Activated gamma-delta T cell treated with anti-CD3 and anti-CD28 coated beads, Interleukin-2, amount 50 U/mL, for 16 hours (primary cell): Measurements from ENCODE around the gene OR2H1.

Experiments
- DNase-seq: peaks from one replicate; pipeline ENCODE4 v3.0.0-alpha.2; 2020; ENCODE audit warnings: low read depth

Gene OR2H1

DNA sequence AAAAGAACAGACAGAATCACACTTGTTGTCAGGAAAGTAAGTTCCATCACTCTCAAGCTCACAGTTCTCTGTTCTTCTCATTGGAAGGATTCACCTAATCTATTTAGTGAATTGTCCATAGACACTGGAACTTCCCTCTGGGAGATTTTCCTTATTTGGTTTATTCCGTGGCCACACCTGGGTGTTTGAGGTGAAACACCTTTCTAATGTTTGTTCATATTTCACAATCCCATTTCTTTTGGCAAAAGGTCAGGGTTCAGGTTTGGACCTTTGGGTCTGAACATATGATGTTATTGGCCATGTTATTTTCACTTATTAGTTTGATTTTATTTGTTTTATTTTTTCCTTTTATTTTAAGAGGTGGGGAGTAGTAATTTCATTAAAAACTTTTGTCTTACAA, 26.8 kb downstream of the OR2H1 start:
- no peak for DNase-seq

DNA sequence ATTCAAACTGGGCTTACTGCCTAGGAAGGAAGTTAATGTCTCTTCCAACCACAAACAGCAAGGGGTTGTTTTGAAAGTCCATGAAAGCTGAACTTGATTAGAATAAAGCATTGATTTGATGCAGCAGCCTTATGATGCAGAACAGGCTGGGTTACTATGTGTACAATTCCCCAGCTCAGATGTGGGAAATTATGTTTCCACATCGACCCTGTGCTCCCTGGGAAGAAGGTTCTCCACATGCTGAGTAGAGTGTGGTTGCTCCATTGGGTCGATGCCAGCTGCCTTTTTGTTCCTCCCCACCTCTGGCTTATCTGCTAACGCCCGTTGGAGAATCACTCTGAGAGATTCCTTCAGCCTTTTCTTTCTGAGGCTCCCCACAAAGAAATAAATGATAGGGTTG, 29.6 kb downstream of the OR2H1 start:
- DNase-seq, result no peak

DNA sequence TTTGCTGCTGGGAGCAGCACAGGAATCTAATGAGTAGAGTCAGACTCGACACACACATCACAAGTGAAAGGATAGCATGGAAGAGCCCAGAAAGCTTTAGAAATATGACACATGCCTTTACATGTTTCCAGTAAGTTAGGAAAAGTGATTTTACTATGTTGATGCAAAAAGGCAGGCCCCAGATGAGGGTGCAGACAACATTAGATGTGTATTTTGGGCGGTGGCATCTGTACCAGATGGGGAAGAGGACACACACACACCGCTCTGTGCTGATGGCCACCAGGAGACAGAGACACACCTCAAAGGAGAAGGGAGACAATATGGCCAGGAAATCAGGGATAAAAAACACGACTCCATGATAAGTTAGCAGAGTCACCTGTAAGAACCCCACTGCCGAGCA, 30.2 kb downstream of the OR2H1 start:
- no peak for DNase-seq

DNA sequence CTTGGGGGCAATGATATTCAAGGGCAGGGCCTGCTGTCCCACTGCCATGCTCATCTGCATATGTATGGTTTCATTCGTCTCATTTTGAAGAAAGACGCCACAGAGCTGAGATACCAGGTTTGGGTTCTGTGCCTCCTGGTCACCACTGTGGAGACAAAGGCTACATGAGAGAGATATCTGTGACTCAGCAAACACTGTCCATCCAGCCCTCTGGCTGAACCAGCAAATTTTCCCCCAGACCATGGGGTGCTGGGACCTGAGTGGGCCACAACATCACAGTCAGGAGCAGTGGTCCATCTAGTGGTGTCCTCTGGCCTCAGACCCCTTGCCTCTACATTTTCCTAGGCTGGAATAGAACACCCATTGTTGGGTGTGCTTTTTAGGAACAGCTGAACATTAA, 30.7 kb downstream of the OR2H1 start, which contains the start of gene MAS1L:
MAS1L (minus strand) TSS at position 297 of the 400 bp plus-strand sequence; CDS start at position 243, 54 bp downstream.
- no peak for DNase-seq

DNA sequence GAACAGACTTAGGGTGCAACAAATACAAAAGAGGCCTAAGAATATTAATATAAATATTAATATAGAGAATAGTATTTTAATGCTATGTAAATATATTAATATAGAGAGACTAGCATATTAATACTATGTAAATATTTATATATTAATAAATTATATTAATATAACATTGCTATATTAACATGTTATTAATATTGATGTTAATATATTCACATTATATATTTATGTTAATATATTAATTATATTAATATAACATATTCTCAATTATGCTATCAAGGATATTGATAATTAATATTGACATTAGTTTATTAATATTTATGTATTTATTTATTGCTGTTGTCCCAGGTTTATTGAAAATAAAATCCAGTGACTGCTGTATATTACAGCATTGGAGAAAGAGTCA, 31.9 kb downstream of the OR2H1 start:
- no peak for DNase-seq

DNA sequence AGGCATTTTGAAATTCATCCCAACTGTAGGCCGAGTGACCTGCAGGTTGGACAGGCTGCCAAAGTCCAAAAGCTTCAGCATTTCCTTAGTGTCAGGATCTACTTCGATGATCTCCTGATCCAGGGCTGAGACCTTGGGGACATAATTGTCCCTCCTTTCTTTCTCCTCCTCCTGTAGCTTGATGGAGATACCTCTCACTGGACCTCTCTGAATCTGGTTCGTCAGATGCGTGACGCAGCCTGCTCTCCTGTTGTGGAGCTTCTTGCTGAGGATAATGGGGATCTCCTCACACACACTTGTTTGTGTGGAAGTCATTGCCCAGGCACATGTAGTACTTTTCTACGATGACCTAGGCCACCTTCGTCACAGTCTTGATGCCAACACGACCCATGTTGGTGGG, 32.3 kb downstream of the OR2H1 start:
- DNase-seq, result no peak

DNA sequence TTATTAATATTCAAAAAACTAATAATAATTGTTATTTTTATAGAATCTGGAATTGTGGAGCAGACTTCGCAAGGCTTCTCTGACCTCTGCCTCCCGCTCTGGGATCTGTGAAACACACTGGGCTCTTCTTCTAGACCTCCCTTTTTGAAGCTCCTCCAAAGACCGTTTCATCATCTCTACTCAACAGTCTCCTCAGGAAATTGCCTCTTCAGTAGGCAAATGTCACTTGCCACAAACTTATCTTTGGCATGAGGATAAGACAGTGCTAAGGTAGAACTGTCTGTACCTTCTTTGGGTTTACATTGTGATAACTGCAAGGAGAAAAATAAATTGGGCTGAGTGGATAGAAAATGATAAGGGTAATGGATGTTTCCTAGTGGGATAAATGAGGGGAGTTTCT, 33.1 kb downstream of the OR2H1 start:
- no peak for DNase-seq

DNA sequence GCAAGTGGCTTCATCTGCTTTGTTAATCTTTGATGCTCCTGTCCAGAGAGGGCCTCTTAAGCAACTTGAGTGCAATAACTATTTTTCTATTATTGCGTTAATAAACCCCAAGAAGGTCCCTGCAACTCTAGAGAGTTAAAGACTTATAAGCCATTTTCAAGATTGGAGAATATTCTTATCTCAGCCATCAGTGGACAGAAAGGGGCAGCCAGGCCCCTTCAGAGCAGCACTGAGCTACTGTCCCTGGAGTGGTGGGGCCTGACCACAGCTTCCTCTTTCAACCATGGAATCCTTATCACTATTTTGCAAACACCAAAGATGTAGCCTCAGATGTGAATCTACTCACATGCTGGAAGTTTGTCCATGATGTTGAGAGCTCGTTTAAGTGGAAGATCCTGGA, 33.6 kb downstream of the OR2H1 start:
- DNase-seq, result no peak

DNA sequence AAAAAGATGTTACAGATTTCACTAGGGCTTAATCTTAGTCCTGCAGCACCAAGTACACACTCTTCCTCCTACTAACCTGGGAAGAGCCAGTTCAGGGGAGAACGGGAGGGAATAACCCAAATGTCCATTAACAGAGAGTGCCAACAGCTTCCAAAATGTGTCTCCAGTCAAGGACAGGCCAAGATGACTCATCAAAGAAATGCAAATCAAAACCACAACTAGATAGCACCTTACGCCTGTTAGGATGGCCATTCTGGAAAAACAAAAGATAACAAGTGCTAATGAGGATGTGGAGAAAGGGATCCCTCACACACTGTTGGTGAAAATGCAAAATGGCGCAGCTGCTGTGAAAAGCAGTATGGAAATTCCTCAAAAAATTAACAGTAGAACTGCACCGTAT, 34.6 kb downstream of the OR2H1 start:
- no peak for DNase-seq

DNA sequence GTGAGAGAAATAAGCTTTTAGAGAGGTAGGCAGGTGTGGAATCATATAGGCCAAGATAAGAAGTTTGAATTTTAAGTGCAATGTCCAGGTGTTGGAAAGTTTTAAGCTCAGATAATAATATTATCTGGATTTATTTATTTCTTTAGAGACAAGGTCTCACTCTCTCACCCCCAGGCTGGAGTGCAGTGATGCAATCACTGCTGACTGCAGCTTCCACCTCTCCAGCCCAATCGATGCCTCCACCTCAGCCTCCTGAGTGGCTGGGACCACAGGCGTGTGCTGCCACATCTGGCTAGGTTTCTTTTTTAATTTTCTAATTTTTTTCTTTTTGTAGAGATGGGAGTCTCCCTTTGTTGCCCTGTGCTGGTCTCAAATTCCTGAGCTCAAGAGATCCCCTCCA, 36.3 kb downstream of the OR2H1 start:
- DNase-seq, result no peak

DNA sequence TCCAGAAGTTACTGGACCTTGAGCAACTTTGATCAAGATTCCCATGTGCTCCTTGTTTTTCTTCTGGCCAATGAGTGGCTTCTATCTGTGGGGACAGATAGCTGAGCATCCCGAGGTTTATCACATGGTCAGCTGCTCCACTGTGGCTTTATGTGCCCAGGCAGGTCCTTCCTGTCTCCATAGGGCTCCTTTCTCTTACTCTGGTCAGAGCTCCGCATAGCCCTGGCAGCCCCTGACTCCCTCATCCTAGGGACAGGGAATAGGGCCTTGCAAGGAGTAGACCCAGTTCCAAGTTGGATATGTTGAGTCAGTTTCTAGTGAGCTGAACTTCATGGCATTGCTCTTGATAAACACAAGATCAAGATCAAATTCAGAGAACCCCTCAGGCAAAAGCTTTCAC, 37.2 kb downstream of the OR2H1 start:
- DNase-seq, result no peak

DNA sequence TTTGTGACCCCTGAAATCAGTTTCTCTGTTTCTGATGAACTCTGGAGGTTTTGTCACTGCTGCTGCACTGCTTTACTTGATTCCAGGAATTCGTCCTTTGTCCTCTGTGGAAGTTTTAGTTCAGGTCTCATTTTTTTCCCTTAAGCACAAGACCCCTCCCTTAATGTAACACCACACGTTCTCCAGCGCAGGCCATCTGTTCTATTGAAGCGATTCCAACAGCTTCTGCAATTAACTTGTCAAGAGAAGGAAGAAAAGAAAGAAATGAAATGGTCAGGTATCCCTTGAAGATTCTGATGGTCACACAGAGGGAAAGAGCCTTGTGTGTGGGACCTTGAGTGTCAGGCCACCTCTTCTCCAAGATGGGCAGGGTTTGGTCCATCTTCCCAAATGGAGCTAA, 38.6 kb downstream of the OR2H1 start:
- DNase-seq, result no peak

DNA sequence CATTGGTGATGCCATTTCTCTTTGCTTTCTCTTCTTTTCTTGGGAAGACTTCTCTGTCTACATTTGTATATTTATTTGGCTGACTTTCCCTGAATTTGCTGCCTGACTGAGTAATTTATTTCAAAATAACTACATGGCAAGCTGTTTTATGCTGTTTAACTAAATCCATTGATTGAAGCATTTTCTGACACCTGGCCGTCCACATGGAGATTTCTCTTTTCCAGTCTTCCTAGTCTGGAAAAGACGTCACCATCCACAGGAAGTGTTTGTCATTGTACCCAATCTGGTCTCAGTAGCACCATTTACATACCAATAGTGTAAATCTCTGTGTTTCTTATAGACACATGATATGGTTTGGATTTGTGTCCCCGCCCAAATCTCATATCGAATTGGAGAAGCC, 40.0 kb downstream of the OR2H1 start:
- no peak for DNase-seq

DNA sequence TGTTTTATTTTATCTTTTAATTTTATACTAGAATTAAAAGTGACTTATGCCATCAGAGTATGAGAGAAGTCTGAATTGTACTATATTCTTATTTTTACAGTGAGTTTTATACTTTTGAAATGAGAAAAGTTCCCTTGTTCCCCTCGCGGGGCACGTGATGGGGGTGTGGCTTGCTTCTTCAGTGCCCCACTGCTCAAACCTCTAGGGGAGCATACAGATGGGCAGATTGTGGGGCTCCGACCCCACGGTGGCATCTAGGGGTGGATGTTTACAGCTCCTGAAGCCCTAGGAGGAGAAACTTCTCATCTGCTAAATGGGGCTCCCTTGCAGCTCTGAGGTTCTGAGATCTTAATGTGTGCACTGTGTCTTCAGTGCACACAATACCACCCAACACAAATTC, 42.7 kb downstream of the OR2H1 start:
- DNase-seq, result no peak

DNA sequence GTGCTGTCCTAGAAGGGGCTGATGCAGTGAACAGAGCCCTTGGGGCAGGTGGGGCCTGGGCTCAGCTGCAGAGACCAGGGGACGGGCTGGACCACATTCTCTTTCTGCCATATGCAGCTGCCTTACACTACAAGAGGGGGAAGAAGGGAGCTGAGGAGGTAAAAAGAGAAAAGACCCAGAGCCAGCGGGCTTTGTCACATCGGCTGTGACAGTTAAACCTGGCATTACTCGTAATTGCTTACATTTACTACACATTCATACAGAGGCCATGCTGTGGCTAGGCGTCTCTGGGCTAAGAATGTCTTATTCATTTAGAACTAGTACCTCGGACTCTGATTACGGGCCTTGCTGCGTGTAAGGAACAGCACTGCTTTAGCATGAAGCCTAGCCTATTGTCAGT, 43.6 kb downstream of the OR2H1 start:
- DNase-seq, result no peak

DNA sequence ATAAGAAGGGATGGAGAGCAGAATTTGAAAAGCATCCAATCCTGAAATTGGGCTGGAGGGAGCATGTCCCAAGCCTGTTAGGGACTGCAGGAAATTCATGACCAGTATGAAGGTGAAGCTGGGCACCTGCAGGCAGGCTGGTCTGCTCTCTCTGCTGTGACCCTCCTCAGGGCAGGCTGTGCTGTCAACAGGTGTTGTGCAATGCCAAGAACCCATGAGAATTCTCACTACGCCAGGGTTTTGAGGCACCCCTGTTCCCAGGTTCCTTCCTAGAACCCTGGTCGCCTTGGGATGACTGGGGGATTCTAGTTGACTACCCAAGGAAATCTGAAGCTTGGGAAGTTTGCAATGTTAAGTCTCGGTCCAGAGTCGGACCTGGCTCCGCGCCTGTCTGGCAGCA, 44.2 kb downstream of the OR2H1 start:
- DNase-seq, result no peak

DNA sequence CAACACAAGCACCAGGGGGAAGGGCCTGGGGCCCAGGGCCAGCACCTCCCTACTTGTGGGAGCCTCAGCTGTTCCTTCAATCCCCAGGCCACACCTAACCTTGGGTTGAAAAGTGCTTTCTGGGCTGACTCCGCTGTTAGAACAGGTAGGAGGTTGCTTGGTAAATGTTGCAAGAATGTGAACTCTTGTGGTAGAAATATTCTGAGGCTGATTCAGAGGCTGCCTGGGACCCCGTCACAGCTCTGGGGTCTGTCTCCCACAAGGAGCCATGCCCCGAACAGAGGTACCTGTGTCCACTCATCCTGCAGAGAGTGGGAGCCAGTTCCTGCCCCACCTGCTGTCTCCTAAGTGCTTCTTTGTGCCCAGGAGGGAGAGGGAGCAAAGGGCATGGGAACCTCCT, 45.2 kb downstream of the OR2H1 start:
- DNase-seq, result no peak

DNA sequence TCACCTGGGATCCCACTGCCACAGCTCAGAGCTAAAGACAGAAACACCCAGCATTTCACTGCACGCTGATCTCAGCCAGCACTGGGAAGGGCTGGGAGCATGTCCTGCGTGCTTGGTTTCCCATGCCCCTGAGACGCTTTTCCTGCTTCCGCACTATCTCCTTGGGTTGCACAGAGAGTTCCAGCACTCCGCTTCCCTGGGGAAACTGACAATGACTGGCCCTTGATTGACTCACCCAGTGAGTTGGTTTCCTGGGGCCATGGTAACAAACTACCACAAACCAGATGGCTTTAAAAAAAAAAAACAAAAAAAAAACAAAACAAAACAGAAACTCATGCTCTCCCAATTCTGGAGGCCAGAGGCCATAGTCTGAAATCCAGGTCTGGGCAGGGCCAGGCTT, 45.6 kb downstream of the OR2H1 start:
- no peak for DNase-seq

DNA sequence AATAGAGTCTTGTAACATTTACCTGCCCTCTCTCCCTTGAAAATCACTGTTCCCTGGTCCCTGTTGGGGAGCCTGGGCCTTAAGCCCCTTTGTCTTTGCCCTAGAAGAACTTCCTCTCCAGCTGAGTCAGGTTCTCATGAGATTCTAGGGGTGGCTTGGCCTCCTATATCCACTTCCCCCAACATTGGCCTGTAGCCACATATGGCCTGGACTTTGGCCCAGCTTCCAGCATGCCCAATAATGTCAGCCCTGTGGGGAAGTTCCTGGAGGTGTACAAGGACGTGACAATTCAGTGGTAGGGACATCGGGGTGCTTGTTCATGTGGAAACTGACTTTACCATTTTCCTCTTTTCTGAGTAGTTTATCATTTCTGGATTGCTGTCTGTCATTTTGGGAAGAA, 48.0 kb downstream of the OR2H1 start:
- no peak for DNase-seq

DNA sequence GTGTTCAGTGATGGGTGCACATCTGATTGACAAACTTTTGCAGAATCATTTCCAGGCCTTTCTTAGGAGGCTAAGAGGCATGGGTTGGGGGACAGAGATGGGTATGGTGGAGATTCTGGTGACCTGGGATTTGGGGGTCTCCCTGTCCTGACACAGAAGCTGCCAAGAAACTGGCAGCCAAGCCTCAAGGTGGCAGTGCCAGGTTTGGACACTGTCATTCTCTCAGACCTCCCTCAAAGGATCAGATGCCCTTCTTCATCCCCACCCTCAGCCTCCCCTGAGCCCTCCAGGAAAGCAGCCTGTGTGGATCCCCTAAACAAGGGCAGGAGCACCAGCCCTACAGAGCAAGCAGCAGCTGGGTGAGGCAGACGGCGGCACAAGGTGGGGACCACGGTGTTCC, 48.9 kb downstream of the OR2H1 start:
- no peak for DNase-seq

DNA sequence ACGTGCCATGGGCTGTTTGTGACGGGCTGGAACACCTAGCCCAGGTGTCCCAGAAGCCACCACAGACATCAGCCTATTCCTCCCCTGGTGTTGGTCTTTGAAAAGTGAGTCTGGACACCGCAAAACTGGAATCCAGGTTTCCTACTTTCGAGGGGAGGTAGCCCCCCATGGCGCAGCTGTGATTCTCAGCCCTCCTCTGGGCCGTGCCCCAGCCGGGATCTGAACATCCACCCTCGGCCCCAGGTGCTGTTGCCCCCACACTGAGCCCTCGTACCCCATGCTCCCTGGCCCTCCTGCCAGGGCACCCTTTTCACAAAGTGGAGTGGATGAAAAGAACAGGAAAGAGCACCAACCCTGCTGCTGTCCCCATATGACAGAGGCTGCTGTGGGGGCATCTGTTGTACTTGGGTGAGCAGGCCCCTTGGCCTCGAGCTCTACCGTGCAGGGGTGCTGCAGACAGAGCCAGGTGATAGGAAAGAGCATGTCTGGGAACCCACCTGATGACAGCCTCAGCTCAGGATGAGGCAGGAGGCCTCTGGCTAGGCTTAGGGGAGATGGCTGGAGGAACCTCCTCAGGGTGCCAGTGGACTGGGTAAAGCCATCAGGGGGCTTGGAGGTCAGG, 49.6 kb downstream of the OR2H1 start:
- DNase-seq, result no peak

DNA sequence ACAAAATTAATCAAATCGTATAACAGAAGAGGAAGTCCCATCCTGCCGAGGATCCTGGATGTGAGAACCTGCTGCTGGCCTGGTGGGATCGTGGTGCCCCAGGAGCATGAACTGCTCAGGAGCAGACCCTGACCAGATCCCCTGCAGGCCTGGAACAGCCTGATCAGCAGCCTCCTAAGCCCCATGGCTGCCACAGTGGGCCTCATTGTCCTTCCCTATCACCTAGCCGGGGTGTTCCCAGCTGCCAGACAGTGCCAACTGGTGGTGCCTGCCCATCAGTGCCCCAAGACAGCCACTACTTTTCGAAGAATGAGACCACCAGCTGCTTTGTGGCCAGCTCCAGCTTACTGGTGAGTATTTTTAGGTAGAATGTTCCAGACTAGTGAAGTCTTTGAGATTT, 50.4 kb downstream of the OR2H1 start:
- DNase-seq, result no peak

DNA sequence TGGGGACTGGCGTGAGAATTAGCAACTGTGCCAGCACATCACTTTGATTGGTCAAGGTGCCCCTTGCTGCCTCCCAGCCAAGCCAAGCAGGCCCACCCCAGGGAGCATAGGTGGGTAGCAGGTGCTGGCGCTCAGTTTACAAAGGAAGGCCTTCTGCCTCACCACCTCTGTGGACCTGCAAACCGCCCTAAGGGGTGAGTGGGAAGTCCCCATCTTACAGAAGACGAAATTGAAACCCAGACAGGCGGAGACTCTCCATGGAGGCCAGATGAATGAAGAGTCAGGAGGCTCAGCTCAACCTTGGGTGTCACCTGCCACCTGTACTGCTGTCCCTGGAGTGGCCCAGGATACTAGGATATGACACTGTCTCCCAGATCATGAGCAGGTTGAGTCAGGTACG, 52.3 kb downstream of the OR2H1 start:
- no peak for DNase-seq

DNA sequence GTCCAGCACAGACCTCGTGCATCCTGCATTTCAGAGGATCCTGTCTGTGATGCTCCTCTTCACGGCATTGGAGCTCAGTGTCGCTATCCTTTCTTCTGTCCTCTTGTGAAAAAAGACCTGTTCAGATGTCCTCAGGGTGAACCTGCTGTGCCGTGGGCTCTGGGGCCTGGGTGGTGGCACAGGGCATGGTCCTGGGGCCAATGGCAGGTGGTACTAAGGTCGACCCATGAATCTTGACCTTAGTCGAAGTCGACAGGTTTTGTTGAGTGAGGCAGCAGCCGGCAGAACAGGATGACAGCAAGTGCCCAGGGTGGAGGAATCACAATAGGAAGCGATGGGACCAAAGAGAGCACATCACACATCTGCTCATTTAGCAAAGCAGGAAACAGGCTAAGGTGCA, 52.8 kb downstream of the OR2H1 start:
- no peak for DNase-seq

DNA sequence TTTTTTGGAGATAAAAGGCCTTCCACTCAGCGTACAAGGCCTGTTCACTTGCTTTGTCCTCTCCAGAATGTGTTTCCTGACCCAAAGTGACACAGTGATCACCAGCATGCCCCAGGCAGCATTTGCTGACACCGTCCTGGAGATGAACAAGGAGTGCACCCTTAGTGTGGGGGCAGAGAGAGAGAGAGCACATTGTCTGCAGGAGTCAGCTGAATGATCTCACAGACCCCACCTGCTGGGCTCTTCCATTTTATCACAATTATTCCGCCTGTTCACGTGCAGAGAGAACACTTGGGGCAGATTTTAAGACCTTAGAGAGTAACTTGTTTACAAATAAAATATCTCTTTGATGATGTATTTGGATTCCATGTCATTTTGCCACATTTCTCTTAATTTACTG, 53.2 kb downstream of the OR2H1 start:
- no peak for DNase-seq
